GM12892 (cell line): ENCODE results near the gene WDR27.

Experiments used
- POLR2A ChIP-seq: IDR thresholded peaks from 2 replicates; pipeline ENCODE4 v1.6.1; 2011; ENCODE audit warnings: low read depth, low read length, control low read depth
- POLR2AphosphoS5 ChIP-seq: IDR thresholded peaks from 2 replicates; pipeline ENCODE4 v1.6.1; 2011; ENCODE audit warnings: low read depth, low read length, control low read depth

GRCh38 chr6:169738204-169738975 lies 36.6 kb upstream of the WDR27 start:
- TF ChIP-seq POLR2A: no peak
- TF ChIP-seq POLR2AphosphoS5: no peak
